ENCODE results near the gene CYB5RL.

The CYB5RL gene

DNA sequence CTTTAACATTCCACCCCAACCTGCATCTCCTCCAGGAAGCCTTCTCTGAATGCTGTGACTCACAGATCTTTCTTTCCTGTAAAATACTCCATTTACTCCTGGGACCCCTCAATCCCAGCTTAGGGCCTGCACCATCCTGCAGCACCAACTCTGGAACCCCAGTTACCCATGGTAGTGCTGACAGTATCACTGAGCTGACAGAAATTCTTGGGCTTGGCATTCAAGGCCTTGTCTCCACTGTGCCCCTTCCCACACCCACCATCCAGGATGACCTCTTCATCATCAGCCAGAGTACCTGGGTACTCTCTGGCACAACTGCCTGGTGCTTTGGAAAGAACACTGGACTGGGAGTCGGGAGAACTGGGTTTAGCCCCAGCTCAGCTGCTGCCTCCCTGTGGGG is 8.3 kb downstream of the CYB5RL start:
- peaks cover 3% of the 10 kb centered on the region for H3K36me3 Mint-ChIP-seq (ENCODE audit: insufficient read depth)

DNA sequence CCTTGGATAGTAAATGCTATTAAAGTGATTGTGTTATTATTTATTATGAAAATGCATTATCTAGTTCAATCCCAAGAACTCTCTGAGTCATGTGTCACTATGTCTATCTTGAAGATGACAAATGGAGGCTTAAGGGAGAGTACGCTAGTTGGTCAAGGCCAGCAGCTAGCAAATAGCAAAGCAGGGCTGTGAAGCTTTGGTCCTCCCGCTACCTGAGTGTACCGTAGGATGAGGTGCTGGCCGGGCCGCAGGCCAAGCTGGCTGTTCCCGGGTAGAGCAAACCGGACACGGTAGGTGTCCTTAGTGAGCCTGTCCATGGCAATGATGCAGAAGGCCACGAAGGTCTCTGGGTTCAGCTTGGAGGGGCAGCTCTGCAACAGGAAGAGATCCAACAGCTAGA is 9.3 kb downstream of the CYB5RL start:
- no peaks in the 10 kb centered on the region for H3K4me1 Mint-ChIP-seq (ENCODE audit: low read depth in 2 of 2)
- peaks cover 3% of the 10 kb centered on the region for H3K36me3 Mint-ChIP-seq (ENCODE audit: insufficient read depth)
- no peak overlapping the region for H3K27ac Mint-ChIP-seq
- H3K27me3 Mint-ChIP-seq = no peaks in the 10 kb centered on the region
- no peak for DNase-seq
- H3K9me3 Mint-ChIP-seq = no peaks in the 10 kb centered on the region
- no peak for ATAC-seq (replicated peaks)
- no peak overlapping the region for H3K4me3 Mint-ChIP-seq

More for the DNA sequence above, 8.3 kb downstream of the CYB5RL start:
- H3K4me3 Mint-ChIP-seq = no peak overlapping the region
- H3K4me1 Mint-ChIP-seq (ENCODE audit: low read depth in 2 of 2) = no peaks in the 10 kb centered on the region
- no peaks in the 10 kb centered on the region for H3K27me3 Mint-ChIP-seq
- H3K27ac Mint-ChIP-seq = no peak overlapping the region
- DNase-seq (no peak), ATAC-seq (replicated peaks) (no peak)
- H3K9me3 Mint-ChIP-seq = no peaks in the 10 kb centered on the region

- ATAC-seq (replicated peaks) = no peak
- H3K36me3 Mint-ChIP-seq (ENCODE audit: insufficient read depth) = peaks cover 3% of the 10 kb centered on the region
These were observed 11.5 kb downstream of the CYB5RL start for GRCh38 chr1:54188291-54188690.

GRCh38 chr1:54186056-54186455 is 13.8 kb downstream of the CYB5RL start:
- ATAC-seq (replicated peaks) = no peak
- H3K36me3 Mint-ChIP-seq (ENCODE audit: insufficient read depth) = peaks cover 3% of the 10 kb centered on the region
- H3K27ac Mint-ChIP-seq = no peak overlapping the region
- H3K4me3 Mint-ChIP-seq = no peak overlapping the region
- H3K4me1 Mint-ChIP-seq (ENCODE audit: low read depth in 2 of 2) = peaks cover 0 to 2% of the 10 kb centered on the region in 2 donors
- DNase-seq = no peak
- no peaks in the 10 kb centered on the region for H3K9me3 Mint-ChIP-seq
- no peaks in the 10 kb centered on the region for H3K27me3 Mint-ChIP-seq

More at GRCh38 chr1:54188291-54188690, 11.5 kb downstream of the CYB5RL start:
- H3K9me3 Mint-ChIP-seq = no peaks in the 10 kb centered on the region
- H3K4me1 Mint-ChIP-seq (ENCODE audit: low read depth in 2 of 2) = no peaks in the 10 kb centered on the region
- H3K27me3 Mint-ChIP-seq = no peaks in the 10 kb centered on the region
- no peak for DNase-seq
- H3K4me3 Mint-ChIP-seq = no peak overlapping the region
- H3K27ac Mint-ChIP-seq = no peak overlapping the region

DNA sequence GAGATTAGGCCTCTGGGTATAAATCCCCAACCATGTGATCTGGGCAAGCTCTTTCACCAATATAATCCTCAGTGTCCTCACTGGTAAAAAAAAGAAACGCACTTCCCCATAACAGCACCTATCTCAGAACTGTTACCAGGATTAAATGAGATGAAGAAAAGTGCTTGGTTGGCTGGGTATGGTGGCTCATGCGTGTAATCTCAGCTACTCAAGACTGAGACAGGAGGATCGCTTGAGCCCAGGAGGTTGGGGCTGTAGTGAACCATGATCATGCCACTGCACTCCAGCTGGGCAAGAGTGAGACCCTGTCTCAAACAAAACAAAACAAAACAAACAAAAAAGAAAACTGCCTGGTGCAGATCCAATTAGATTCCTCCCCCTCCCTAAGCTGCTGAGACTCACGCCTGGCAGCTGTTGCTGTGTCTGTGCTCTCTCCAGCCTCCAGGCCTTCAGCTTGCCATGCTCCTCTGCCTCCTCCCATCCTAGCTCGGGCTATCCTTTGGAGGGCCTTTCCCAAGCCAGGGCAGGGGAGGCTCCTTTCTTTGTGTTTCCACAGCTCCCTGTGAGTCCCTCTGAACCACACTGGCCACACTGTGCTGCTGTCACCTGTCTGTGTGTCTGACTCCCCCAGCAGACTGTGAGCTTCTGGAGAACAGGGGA is 19.0 kb downstream of the CYB5RL start:
- no peaks in the 10 kb centered on the region for H3K27me3 Mint-ChIP-seq
- DNase-seq (no peak), ATAC-seq (replicated peaks) (no peak)
- no peaks in the 10 kb centered on the region for H3K9me3 Mint-ChIP-seq
- no peak overlapping the region for H3K27ac Mint-ChIP-seq
- peaks cover 0 to 2% of the 10 kb centered on the region in 2 donors for H3K4me1 Mint-ChIP-seq (ENCODE audit: low read depth in 2 of 2)
- H3K36me3 Mint-ChIP-seq (ENCODE audit: insufficient read depth) = peaks cover 2% of the 10 kb centered on the region
- H3K4me3 Mint-ChIP-seq = no peak overlapping the region

- Mint-ChIP-seq H3K27me3 (no peaks in the 10 kb centered on the region), H3K4me3 (no peak overlapping the region), H3K4me1 (ENCODE audit: low read depth in 2 of 2) (peaks cover 0 to 2% of the 10 kb centered on the region in 2 donors), H3K27ac (peak overlapping the region in 1 of 2 donors; percentile 62), H3K9me3 (no peaks in the 10 kb centered on the region), H3K36me3 (ENCODE audit: insufficient read depth) (peaks cover 2% of the 10 kb centered on the region)
- no peak for DNase-seq
- no peak for ATAC-seq (replicated peaks)
These were observed 21.3 kb downstream of the CYB5RL start for GRCh38 chr1:54178296-54179070.

DNA sequence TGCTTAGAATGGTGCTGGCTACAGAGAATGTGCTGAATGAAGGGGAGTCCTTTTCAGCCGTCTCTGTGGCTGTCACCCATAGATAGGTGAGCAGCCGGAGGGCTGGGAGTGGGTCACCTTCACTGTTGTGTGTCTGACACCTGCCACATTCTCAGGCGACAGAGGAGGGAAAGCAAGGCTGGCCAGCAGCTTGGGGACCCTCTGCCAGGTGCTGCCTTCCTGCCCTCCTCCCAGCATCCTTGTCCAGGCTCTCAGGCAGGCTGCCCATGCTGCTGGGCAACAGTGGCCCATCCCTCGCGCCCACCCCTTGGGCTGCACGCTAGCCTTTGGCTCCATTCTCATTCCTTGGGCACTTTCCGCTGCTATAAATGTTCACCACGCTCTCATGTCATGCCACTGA is 22.1 kb downstream of the CYB5RL start:
- Mint-ChIP-seq H3K9me3 (no peaks in the 10 kb centered on the region), H3K27ac (peak overlapping the region in 1 of 2 donors; percentile 62)
- ATAC-seq (replicated peaks) = no peak

DNA sequence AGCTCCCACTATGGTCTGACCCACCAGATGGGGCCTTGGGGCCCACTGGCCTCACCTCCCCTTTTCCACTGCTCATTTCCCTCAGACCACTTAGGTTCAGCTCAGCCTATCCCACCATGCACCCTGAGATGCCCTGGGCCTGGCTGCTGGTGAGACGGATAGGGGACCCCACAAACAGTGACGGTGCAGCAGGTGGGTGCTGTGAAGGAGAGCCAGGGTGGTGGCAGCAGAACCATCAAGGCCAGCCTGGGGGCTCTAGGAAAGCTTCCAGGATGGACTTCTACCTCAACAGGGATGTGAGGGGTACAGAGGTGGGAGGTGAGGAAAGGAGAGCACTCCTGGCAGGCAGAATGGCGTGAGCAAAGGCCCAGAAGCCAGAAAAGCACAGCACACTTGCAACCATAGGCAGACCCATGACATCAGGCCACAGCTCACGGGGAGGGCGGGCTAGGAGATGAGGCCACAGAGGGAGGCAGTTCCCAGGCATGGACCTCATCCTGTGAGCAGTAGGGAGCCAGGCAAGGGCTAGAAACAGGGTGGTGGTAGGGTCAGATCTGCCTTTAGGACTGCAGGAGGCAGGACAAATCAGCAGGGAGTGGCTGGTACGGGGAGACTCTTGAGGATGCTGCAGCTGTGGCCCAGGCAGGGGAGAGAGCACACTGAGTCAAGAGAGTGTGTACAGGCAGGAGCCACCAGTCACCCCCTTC is 23.1 kb downstream of the CYB5RL start:
- DNase-seq (no peak), ATAC-seq (replicated peaks) (no peak)
- Mint-ChIP-seq H3K27ac (peak overlapping the region in 1 of 2 donors; percentile 41), H3K4me1 (ENCODE audit: low read depth in 2 of 2) (peaks cover 0 to 1% of the 10 kb centered on the region in 2 donors), H3K9me3 (no peaks in the 10 kb centered on the region), H3K4me3 (no peak overlapping the region), H3K27me3 (no peaks in the 10 kb centered on the region), H3K36me3 (ENCODE audit: insufficient read depth) (peaks cover 2% of the 10 kb centered on the region)

More for the DNA sequence above, 22.1 kb downstream of the CYB5RL start:
- DNase-seq = no peak
- Mint-ChIP-seq H3K4me1 (ENCODE audit: low read depth in 2 of 2) (peaks cover 0 to 2% of the 10 kb centered on the region in 2 donors), H3K4me3 (no peak overlapping the region), H3K36me3 (ENCODE audit: insufficient read depth) (peaks cover 2% of the 10 kb centered on the region), H3K27me3 (no peaks in the 10 kb centered on the region)

- Mint-ChIP-seq H3K4me1 (ENCODE audit: low read depth in 2 of 2) (no peaks in the 10 kb centered on the region), H3K27ac (no peak overlapping the region), H3K36me3 (ENCODE audit: insufficient read depth) (no peaks in the 10 kb centered on the region), H3K27me3 (no peaks in the 10 kb centered on the region), H3K4me3 (no peak overlapping the region), H3K9me3 (no peaks in the 10 kb centered on the region)
- DNase-seq (no peak), ATAC-seq (replicated peaks) (no peak)
These were observed 25.7 kb downstream of the CYB5RL start for GRCh38 chr1:54174106-54174505.

GRCh38 chr1:54173681-54174080 is 26.1 kb downstream of the CYB5RL start:
- no peak for ATAC-seq (replicated peaks)
- no peaks in the 10 kb centered on the region for H3K27me3 Mint-ChIP-seq
- no peak for DNase-seq
- H3K36me3 Mint-ChIP-seq (ENCODE audit: insufficient read depth) = no peaks in the 10 kb centered on the region
- H3K4me3 Mint-ChIP-seq = no peak overlapping the region
- no peaks in the 10 kb centered on the region for H3K4me1 Mint-ChIP-seq (ENCODE audit: low read depth in 2 of 2)
- H3K9me3 Mint-ChIP-seq = no peaks in the 10 kb centered on the region
- H3K27ac Mint-ChIP-seq = no peak overlapping the region

GRCh38 chr1:54172614-54173599 is 26.9 kb downstream of the CYB5RL start:
- ATAC-seq (replicated peaks) = no peak
- no peak for DNase-seq
- no peaks in the 10 kb centered on the region for H3K9me3 Mint-ChIP-seq
- H3K4me3 Mint-ChIP-seq = no peak overlapping the region
- H3K27ac Mint-ChIP-seq = peak overlapping the region in 1 of 2 donors; percentile 13
- H3K36me3 Mint-ChIP-seq (ENCODE audit: insufficient read depth) = no peaks in the 10 kb centered on the region
- H3K27me3 Mint-ChIP-seq = no peaks in the 10 kb centered on the region
- H3K4me1 Mint-ChIP-seq (ENCODE audit: low read depth in 2 of 2) = no peaks in the 10 kb centered on the region

DNA sequence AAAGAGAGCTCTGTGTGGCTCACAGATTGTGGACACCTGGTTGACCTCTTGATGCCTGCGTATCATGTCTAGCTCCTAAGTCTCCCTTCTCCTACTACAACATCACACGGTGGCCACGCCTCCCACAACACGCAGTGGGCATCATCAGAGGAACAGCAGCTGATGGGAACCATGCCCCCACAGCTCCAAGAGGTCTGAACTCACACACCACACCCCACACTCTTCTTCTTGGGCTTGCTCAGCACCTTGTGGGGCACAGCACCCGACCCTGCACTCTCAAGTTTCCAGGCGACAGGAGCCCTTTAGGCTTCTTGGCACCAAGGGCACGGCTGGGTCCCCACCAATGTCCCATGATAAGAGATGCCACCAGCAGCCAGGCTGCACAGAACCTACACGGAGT is 28.2 kb downstream of the CYB5RL start:
- H3K4me1 Mint-ChIP-seq (ENCODE audit: low read depth in 2 of 2) = no peaks in the 10 kb centered on the region
- H3K27ac Mint-ChIP-seq = no peak overlapping the region
- H3K4me3 Mint-ChIP-seq = no peak overlapping the region
- H3K36me3 Mint-ChIP-seq (ENCODE audit: insufficient read depth) = no peaks in the 10 kb centered on the region
- ATAC-seq (replicated peaks) (no peak), DNase-seq (no peak)
- no peaks in the 10 kb centered on the region for H3K27me3 Mint-ChIP-seq
- H3K9me3 Mint-ChIP-seq = no peaks in the 10 kb centered on the region

GRCh38 chr1:54171016-54171415 is 28.8 kb downstream of the CYB5RL start:
- Mint-ChIP-seq H3K9me3 (no peaks in the 10 kb centered on the region), H3K4me1 (ENCODE audit: low read depth in 2 of 2) (no peaks in the 10 kb centered on the region), H3K27ac (no peak overlapping the region), H3K36me3 (ENCODE audit: insufficient read depth) (no peaks in the 10 kb centered on the region), H3K27me3 (no peaks in the 10 kb centered on the region), H3K4me3 (no peak overlapping the region)
- ATAC-seq (replicated peaks) = no peak
- DNase-seq = no peak

All from effector memory CD8-positive, alpha-beta T cell (primary cell).